ENCODE measurements around the gene NME4.
A peak's percentile ranks its signal among the peaks of the same experiment; 100 is the strongest.
"Not testable (repeated sequence)": the region's sequence is repeated elsewhere in the genome, so short reads cannot be mapped to it uniquely, and the experiment has no call there.

The NME4 gene

DNA sequence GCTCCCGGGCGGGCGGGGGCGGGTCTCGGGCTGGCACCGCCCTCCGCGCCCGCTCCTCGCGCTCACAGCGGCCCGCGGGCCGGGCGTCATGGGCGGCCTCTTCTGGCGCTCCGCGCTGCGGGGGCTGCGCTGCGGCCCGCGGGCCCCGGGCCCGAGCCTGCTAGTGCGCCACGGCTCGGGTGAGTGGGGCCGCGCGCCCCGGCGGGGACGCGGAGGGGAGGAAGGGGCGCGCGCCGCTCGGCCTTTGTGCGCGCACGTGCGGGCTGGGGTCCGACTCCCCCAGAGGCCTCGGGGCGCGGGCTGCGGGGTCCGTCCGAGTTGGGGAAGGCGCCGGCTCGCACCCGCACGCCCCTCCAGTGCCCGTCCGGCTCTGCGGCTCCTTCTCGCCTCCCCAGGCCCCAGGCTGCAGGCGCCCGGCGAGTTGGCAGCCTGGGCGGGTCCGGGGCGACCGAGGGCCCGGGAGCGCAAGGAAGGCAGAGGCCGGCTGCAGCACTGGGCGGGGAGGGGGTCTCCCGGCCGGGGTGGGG is at the start of gene NME4:
TSS of gene NME4 (plus strand) at position 65 of the 527 bp plus-strand sequence. CDS start at position 89, 24 bp downstream.
- no peak for DNase-seq

DNA sequence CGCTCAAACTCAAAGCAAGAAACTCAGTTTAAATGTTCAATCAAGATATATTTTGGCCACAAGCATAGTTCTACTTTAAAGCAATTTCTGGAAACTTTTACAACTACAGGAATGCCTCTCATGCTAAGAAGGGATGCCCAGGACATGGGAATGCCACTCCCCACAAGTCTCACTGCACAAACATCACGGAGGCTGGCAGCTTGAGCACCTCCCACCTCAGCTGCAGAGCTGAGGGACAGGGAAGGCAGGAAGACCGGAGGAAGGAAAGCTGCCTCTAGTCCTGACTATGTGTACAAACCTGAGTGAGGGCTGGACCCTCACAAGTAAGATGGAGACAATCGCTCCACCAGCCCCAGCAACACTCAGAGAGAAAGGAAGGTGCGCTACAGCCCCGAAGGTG is 49.8 kb upstream of the NME4 start:
- DNase-seq: no peak

DNA sequence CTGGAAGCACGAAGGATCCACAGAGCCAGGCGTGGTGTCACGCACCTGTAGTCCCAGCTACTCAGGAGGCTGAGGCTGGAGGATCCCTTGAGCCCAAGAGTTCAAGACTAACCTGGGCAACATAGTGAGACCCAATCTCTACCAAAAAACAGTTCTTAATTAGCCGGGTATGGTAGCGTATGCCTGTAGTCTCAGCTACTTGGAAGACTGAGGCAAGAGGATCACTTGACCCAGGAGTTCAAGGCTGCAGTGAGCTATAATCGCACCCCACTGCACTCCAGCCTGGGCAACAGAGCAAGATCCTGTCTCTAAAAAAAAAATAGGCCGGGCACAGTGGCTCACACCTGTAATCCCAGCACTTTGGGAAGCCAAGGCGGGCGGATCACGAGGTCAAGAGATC is 48.5 kb upstream of the NME4 start:
- DNase-seq: not testable (repeated sequence)

DNA sequence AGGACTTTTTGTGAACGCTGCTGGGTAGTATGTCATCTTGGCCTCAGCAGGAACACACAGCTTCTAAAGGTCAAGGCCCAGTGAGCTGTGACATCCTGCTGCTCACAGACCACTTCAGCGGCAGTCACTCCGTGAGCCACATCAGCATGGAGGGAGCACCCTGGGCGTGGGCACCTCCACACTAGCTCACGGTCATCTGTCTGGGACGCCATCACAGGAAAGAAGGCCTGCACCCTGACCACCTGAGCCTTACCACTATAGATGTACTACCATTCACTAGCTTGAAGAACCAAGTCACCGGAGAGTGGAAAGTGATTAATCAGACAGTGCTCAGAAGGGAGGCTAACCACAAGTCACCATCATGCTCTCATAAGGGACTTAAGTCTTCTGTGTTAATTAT is 47.8 kb upstream of the NME4 start:
- DNase-seq: no peak

DNA sequence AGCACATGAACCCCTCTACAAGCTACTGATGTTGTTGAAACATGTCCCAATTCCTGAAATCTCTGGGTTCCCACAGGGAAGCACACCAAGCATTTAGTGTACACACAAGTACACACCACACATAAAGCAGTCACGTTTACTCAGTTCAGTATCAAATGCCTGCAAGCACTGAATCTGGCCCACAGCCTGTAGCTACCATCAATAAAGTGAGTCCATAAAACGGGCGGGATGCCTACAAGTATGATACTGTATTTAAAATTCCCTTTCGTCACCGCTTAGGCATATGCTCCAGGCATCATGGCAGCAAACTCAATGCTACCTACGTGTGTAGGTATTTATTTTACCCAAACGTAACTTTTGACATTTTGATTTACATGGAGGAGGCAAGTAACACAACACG is 46.8 kb upstream of the NME4 start:
- DNase-seq: no peak

DNA sequence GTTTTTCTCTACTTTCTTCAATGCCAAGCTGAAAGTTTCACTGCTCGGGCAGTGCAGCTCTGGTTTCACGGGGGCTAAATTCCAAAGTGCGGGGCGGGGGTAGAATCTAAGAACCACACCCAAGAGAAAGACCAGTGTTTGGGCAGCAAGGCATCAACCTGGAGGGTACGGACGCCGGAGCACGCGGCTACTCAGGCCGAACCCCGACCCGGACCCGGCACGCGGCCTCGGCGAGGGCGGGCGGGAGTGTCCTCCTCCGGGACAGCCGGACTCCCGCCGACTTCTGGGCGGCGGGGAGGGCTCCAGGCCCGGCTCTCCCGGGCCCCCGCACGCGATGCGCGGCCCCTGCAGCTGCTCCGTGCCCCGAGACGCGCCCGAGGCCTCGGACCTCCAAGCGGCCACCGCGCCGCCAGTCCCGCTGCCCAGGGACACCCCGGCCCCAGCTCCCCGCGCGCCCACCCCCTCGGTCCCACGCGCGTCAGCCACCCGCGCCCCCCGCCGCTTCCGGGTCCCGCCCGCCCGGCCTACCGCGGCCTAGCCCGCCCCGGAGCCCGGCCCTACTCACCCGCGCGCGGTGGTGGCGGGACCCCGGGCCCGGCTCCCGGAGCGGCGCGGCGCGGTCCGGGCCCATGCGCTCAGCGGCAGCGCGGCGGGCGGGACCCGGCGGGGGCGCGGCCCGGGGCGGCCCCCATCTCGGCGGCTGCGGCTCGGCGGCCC is 45.0 kb upstream of the NME4 start:
- DNase-seq: no peak

DNA sequence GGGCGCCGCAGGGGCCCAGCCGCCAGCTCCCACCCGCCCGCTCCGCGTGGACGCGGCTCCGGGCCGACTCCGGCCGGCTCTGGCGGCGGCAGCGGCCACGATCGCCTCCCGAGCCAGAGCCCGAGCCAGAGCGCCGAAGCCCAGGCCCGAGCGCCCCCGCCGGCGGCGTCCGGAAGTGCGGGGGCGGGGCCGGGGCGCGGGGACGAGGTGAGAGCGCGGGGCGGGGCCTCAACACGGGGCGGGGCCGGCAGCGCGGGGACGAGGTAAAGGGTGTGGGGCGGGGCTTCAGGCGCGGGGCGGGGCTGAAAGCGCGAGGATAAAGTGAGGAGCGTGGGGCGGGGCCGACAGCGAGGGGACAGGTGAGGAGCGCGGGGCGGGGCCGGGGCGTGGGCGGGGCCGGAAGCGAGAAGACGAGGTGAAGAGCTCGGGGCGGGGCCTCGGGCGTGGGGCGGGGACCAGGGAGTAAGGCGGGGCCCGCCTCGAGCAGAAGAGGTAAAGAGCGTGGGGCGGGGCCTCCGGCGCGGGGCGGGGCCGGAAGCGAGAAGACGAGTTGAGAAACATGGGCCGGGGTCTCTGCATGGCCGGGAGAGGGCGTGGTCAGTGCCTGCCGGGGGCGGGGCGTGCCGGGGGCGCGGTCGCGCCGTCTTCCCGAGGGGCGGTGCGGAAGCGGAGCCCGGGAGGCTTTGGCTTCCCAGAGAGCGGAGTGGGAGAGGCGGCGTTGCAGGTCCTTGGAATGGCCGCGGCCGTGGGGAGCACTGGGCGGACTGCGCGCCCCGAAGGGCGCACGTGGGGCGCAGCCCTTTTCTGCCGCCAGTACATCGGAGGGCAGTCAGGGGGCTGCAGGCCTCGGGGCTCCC is 44.2 kb upstream of the NME4 start, which contains the start of gene AXIN1:
TSS of gene AXIN1 (minus strand) at position 177 of the 857 bp plus-strand sequence. CDS start 5,698 bp downstream, outside the sequence.
- peak; percentile 88 for DNase-seq

DNA sequence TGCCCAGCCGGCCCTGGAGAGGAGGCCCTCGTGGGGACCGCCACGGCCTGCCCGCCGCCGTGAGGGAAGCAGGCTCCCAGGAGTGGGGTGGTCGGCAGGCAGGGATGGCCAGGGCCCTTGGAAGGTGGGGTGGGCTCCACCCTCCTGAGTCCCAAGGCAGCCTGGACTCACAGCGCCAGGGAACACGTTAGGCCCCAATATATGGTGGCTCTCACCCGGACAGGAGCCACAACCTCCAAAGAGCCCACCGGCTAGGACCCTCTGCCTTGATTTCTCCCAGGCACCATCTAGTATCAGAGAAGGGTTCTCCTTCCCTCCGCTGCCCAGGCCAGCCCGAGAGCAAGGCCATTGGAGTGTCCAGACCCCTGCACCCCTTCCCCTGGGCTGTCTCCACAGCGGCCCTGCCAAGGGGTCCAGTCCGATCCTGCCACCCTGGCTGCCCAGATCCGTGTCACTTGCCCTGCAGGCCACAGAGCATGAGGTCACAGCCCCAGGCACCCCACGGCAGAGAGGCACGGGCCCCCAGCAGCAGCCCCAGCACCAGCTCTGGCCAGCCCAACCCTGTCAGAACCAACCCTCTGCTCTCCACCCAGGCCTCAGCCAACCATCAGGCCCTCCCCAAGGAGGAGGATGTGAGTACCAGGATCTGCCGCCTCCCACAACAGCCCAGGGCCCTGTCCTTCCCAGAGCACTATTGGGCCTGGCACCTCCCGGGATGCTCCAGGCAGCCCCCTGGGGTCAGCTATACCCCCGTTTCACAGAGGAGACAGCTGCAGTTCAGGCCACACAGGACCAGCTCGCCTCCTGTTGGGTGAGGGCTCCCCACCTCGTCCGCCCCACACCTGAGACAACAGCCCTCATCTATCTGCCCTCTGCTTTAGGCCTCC is 43.4 kb upstream of the NME4 start:
- no peak for DNase-seq

DNA sequence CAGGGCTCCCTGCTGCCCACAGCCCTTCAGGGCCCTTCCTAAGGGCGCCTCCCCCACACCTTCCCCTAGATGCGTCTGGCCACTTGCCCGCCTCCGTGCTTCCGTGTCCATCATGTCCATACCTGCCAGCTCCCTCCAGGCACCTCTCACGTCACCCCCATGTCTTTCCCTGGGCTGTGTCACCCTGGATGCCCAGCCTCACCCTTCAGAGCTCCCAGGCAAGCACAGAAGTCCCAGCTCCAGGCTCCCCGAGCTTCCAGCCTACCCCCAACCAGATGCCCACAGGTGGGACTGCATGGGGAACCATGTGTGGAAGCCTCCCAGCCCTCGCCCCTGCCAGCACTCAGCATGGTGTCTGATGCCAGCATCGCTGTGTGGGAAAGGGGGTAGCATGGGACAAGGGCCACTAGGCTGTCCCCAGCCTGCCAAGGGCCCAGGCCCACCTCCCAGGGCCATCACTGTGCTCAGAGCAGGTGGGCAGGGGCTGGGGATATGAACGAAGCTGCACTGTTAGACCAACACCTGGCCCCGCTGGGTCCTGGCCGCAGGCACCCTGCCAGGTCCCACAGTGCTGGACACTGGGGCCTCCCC is 42.6 kb upstream of the NME4 start:
- no peak for DNase-seq

DNA sequence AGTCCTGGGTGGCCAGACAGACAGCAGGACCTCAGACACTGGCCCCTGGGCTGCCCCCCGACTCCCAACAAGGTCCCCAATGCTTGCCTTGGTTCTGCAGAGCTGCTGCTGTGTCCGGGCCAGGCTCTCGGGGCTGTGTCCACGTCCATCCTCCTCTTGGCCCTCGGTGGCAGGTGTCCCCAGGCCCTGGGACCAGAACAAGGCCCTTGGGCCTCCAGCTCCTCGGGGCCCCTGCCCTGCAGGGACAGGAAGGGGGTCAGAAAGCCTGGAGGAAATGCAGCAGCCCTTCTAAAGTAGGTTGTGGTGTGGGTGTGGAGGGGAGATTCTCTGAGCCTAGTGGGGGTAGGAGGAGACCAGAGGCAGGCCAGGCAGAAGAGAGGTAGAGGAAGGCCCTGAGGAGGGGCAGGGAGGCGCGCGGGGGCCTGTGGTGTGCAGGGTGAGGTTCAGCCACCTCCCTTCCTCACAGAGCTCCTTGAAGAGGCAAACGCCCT is 42.0 kb upstream of the NME4 start:
- DNase-seq: no peak

DNA sequence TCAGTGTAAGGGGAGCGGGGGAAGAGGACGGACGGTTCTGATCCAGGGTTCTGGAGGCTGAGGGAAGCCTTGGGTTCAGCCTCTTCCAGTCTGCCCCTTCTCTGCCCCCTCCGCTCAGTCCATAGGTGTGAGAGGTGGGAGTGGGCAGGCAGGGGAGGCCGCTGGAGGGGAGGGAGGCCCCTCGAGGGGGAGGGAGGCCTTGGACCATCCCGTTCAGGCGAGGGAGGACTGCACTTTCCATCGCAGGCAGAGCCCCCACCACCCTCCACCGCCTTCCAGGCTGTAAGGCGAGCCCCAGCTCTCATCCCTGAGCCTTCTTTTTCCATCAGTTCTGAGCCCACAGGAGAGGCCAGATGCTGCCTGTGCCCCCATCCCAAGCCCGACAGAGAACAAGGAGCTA is 40.3 kb upstream of the NME4 start:
- DNase-seq: no peak

DNA sequence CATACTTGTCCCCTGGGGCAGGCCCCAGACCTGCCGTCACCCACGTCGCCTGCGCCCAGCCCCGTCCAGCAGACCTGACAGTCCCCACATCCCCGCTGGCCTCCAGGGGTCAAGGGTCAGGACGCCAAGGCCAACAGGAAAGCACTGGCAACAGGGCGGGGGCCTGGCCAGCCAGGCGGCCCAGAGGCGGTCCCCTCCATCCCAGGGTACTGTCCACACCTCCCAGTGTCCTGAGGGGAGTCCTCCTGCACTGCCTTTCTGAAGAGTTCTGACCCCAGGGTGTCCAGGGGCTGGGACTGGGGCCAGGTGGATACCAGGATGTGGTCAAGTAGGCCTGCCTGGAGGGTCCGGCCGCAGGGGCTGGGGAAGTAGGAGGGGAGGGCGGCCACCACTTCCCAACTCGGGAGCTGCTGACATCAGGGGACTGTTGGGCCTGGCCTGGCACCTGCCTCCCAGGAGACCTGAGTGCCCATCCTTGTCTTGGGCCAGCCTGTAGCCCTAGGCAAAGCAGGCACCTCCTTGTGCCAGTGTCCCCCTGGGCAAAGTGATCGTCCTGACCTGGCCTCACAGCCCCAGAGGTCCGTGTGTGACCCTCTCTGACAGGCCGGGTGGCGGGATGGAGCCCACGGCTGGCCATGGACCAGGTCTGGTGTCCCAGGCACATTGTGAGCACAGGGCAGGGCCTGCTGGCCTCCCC is 37.8 kb upstream of the NME4 start:
- DNase-seq: no peak

DNA sequence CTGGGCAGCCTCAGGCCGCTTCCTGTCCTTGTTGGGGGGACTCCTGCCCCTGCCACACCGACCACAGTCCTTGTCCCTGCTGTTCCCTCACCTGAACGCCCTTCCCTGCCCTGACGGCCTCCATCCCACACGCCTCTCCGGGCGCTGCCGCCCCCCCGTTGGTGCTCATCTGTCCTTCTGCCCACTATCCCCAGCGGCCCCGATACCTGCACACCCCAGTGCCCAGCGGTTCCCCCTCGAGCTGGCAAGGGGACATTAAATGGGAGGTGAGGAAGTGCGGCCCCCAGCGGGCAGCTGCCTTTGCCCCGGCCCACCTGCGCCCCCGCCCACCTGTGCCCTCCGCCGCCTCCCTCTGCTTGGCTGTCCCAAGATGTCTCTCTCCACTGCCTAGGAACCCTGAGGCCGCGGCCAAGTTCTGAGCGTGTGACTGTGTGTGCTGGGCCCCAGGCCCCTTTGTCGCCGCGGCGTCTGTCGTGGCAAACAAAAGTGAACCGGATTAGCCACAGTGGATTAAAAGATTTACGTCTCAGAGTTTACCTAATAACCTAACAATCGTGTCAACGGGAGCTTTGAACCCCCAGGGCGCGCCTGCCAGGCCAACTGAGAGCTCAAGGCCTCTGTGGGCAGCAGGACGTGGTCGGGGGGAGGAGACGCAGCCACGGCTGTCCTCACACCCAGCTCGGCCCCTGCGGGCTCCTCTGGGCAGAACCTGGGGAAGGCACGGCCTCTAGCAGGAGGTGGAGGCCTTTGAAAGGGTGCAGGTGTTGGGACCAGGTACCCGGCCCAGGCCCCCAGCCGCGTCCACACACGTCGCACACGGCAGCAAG is 36.9 kb upstream of the NME4 start:
- no peak for DNase-seq

DNA sequence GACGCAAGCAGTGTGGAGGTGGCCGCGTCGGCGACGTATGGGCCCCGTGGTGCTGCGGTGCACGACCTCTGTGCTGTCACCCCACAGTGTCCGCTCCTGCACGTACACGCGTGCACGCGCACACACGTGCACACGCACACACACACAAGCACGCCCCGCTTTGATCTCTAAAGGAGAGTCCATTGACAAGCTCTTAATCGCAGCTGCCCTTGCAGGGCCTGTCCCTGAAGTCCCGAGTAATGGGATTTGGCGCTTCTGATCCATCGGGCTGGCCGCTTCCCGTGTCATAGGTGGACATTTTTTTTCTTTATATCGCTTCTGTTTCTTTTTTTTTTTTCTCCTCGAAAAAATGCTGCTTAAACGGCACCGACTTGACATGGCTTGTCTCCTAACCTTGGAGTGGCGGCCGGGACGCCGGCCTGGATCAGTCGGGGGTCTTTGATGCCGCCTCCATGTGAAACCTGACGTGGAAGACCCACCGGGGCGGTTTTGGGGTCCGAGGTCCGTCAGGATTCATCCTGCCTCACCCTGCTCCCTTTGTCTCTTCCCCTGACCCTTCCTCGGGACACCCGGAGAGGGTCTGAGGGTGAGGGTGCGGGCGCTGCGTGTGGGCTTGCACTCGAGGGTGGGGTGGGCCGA is 36.2 kb upstream of the NME4 start:
- DNase-seq: no peak

DNA sequence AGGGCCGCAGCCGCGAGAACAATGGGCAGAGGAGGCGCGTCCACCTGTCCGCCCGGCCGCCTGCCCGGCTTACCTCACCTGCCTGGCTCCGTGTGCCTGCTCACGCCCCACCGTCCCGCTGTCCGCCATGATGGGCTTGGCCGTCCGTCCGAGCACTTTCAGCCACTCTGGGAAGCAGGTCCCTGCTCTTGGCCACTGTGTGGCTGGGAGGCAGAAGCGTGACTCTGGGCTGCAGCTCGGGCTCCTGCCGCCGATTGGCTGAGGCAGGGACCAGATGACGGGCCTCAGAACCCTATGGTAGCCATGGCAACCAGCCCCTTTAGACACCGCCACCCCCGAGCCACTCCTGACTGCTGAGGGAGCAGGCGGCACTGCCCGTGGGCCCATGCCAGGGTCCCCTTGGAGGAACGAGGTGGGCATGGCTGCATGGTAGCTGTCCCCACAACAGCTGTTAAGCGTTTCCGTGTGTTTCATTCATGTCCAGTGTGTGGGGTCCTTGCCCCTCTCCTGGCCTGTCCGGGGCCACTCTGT is 35.6 kb upstream of the NME4 start:
- no peak for DNase-seq

DNA sequence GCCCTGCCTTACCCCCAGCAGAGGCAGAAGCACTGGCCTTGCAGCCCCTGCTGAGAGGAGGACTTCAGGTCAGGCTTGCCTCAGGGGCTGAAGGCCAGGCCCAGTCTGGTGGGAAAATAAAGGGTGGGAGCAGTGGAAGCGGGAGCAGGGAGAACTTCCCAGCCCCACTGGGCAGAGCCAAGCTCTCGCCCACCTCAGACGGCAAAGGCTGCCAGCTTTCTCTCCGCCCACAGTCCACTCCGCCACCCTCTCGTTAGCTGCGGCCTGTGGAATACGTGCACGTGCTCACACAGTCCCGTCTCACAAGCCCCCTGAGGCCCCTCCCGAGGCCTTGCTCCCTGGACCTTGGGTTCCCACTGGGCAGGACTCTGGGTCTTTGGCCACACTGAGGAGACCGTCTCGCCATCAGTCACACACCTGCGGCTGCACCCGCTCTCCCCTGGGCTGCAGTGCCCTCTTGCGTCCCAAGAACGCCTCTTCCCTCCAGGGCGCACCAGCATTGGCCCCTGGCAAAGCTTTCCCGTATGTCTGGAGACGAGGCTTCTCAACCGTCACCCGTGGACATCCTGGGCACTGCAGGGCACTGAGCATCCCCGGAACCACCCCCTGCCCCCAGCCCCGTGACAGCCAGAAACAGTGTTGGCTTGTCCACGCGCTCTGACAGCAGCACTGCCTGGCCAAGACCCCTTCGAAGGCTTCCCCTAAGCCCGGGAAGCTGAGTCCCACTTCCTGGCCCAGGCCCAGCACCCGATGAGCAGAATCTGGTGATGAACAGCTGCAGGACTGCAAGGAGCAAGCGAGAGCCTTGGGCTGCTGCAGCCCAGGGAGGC is 34.9 kb upstream of the NME4 start:
- DNase-seq: peak; percentile 40

DNA sequence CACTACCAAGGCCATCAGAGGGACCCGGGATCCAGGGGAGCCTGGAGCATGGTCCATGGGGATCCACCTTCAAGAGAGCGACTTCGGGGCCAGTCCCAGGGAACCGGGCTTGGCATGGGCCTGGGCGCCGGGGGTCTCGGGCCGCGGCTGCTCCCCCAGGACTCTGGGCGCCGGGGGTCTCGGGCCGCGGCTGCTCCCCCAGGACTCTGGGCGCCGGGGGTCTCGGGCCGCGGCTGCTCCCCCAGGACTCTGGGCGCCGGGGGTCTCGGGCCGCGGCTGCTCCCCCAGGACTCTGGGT is 34.3 kb upstream of the NME4 start:
- not testable (repeated sequence) for DNase-seq

DNA sequence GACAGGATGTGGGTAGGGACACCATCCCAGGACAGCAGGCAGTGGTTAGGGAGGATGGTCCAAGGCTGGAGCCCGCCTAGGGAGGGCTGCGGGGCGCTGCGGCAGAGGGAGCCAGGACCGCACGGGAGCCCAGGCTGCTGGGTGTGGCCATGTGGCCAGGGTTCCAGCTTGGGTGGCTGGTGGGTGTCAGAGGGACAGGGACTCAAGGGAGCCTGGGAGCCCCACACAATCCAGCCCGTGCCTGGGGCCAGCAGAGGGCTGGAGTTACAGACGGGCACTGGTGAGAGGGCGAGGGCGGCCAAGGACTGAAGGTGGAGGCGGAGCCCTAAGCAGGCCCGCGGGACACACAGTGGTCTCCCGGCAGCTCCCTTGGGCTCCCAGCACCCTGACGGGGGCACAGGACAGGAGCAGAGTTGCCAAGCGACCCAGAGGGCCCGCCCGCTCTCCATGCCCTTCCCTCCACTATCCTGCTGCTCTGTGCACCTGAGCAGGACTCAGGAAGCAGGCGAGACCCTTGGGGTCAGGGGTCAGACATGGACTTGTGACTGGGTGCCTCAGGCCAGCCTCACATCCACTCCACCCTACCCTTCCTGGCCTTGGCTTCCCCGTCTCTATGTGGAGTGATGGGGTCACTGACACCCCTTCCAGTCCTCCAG is 33.8 kb upstream of the NME4 start:
- DNase-seq: no peak

Data from NCI-H446 treated with DMSO at 0.1 percent for 48 hours (cell line).